ENCODE data around the gene IL1RAPL1.

IL1RAPL1 gene

DNA sequence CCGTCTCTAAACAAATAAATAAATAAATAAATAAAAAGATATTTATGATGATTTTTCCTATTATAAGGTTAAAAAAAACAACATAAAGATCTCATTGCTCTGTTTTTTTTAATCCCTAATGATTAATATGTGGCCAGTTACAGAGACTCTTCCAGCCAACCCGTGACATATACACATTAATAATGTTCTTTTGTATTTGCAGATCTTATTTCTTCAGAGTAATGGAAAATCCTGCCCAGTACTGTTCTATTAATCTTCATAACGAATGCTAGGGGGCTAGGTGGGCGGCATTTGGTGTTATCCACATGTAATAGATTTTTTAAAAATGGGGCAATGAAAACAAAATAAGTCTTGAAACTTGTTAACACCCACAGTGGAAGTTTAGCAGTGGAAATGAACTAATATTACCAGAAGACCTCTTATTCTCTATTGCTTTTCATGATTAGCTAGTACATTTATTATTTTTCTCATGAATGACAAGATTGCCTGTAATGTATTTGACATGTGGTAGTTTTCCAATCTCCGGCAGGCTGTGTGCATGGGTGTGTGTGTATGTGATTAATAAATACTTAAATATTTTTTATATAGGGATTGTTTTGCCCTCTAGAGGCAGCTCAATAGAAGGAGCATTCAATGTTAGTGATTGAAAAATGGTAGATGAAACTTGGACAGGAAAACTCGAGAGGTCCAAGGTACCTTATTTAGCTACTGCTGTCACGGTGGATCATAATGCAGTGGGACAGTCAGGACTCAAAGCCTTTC is 457.4 kb downstream of the IL1RAPL1 start:
- H3K27ac ChIP-seq = no peak overlapping the region
- no peak for DNase-seq (ENCODE audit: low spot score)
- H3K4me3 ChIP-seq = no peak overlapping the region
- TF ChIP-seq CTCF (IDR thresholded peaks at IDR 0.05) = no peak

DNA sequence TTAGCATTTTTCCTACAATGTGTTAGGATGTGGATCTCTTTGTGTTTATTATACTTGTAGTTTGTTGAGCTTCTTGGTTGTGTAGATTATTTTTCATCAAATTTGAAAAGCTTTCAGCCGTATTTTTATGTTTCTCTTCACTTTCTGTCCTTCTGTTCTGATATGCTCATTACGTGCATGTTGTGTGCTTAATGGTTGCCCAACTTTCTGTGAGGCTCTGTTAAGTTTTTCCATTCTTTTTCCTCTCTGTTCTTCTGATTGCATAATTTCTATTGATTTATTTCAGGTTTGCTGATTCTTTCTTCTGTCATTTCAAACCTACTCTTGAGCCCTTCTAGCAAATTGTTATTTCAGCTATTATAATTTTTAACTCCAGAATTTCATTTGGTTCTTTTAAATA is 478.2 kb downstream of the IL1RAPL1 start:
- DNase-seq (ENCODE audit: low spot score) = no peak
- no peak overlapping the region for H3K4me3 ChIP-seq
- H3K27ac ChIP-seq = no peak overlapping the region
- TF ChIP-seq CTCF (IDR thresholded peaks at IDR 0.05) = no peak

DNA sequence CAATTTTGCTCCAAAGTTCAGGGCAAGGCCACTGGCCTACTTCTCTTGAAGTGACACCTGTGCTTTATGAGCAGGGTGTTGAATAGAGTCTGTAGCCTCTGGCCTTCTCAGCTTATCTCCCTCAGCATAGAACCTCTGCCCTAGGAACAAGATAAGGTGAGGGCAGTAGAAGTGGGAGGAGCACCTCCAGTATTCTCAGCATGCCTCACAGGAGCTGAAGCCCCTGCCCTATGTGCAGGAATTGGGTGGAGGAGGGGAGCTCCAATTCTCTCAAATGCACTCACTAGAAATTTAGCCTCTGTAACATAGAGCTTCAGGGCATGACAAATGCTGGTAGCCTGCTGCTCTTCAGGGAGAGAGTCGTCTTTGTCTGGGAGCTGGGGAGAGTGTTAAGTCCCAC is 479.3 kb downstream of the IL1RAPL1 start:
- no peak for TF ChIP-seq CTCF (IDR thresholded peaks at IDR 0.05)
- H3K4me3 ChIP-seq = no peak overlapping the region
- H3K27ac ChIP-seq = no peak overlapping the region
- no peak for DNase-seq (ENCODE audit: low spot score)

GRCh38 chrX:29067351-29067750 is 480.1 kb downstream of the IL1RAPL1 start:
- no peak for TF ChIP-seq CTCF (IDR thresholded peaks at IDR 0.05)
- no peak for DNase-seq (ENCODE audit: low spot score)
- Histone ChIP-seq H3K4me3 (no peak overlapping the region), H3K27ac (no peak overlapping the region)

DNA sequence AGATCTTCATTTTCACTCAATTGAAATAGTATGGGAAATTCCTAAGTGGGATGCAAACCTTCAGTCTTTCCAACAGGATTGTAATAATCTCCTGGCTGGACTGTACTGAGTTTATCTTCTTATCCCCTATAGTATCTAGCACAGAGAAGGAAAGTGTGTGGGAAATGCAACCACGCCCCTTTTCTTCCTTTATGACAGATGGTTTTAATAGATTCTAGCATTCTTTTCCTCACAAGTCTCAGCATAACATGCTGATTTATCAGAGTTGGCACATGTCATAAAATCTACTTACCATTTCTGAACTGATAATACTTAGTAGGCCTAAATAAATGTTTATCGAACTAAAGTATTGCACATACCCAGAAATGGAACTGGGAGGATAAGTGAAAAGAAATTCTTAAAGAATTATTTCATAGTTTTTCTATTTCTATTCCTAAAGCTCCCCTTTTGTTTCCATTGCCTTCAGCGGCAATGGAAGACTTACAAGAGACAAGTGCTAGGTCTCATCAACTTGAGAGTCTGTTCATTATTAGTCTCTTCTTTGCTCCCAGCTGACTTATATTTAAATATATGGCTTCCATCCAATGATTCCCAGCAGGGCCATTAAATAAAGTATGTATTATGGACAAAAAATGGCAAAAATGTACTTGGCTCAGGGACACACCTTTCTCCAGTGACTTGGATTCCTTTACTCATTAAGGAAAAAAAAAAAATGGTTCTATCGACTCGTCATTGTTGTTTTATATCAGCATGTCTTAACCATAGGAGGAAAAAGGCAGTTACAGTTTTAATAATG is 484.5 kb downstream of the IL1RAPL1 start:
- no peak for TF ChIP-seq CTCF (IDR thresholded peaks at IDR 0.05)
- no peak for DNase-seq (ENCODE audit: low spot score)
- Histone ChIP-seq H3K4me3 (no peak overlapping the region), H3K27ac (no peak overlapping the region)

GRCh38 chrX:29082558-29082957 is 495.3 kb downstream of the IL1RAPL1 start:
- DNase-seq (ENCODE audit: low spot score) = no peak
- Histone ChIP-seq H3K27ac (no peak overlapping the region), H3K4me3 (no peak overlapping the region)
- TF ChIP-seq CTCF (IDR thresholded peaks at IDR 0.05) = no peak

GRCh38 chrX:29083823-29084222 is 496.6 kb downstream of the IL1RAPL1 start:
- H3K4me3 ChIP-seq = no peak overlapping the region
- no peak overlapping the region for H3K27ac ChIP-seq
- no peak for TF ChIP-seq CTCF (IDR thresholded peaks at IDR 0.05)
- no peak for DNase-seq (ENCODE audit: low spot score)
